ENCODE measurements around the gene LMLN.
"Not testable (repeated sequence)": the region's sequence is repeated elsewhere in the genome, so short reads cannot be mapped to it uniquely, and the experiment has no call there.

DNA sequence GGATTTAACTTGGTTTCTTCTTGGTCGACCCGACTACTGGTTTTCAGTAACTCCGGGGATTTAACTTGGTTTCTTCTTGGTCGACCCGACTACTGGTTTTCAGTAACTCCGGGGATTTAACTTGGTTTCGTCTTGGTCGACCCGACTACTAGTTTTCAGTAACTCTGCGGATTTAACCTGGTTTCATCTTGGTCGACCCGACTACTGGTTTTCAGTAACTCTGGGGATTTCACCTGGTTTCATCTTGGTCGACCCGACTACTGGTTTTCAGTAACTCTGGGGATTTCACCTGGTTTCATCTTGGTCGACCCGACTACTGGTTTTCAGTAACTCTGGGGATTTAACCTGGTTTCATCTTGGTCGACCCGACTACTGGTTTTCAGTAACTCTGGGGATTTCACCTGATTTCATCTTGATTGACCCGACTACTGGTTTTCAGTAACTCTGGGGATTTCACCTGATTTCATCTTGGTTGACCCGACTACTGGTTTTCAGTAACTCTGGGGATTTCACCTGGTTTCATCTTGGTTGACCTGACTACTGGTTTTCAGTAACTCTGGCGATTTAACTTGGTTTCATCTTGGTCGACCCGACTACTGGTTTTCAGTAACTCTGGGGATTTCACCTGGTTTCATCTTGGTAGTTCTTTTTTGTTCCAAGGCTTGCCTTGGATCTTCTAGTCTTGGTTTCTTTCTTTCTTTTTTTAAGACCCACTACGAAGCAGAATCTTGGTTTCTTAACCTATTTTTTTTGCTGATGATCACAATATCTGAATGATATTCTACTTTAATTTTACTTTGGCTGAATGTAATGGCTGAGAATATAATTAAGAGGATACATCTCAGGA, 38.4 kb upstream of the LMLN start:
- TF ChIP-seq, protein P1, sequence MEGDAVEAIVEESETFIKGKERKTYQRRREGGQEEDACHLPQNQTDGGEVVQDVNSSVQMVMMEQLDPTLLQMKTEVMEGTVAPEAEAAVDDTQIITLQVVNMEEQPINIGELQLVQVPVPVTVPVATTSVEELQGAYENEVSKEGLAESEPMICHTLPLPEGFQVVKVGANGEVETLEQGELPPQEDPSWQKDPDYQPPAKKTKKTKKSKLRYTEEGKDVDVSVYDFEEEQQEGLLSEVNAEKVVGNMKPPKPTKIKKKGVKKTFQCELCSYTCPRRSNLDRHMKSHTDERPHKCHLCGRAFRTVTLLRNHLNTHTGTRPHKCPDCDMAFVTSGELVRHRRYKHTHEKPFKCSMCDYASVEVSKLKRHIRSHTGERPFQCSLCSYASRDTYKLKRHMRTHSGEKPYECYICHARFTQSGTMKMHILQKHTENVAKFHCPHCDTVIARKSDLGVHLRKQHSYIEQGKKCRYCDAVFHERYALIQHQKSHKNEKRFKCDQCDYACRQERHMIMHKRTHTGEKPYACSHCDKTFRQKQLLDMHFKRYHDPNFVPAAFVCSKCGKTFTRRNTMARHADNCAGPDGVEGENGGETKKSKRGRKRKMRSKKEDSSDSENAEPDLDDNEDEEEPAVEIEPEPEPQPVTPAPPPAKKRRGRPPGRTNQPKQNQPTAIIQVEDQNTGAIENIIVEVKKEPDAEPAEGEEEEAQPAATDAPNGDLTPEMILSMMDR (IDR thresholded peaks at IDR 0.05; ENCODE audit: insufficient read depth, low read length, poor library complexity, severe bottlenecking) = not testable (repeated sequence)
- not testable (repeated sequence) for TF ChIP-seq EZH2phosphoT487 (conservative IDR thresholded peaks at IDR 0.05; ENCODE audit: low read length)

Measured in SU-DHL-6 (cell line).